ENCODE measurements around the gene CACNA1C.

CACNA1C gene

DNA sequence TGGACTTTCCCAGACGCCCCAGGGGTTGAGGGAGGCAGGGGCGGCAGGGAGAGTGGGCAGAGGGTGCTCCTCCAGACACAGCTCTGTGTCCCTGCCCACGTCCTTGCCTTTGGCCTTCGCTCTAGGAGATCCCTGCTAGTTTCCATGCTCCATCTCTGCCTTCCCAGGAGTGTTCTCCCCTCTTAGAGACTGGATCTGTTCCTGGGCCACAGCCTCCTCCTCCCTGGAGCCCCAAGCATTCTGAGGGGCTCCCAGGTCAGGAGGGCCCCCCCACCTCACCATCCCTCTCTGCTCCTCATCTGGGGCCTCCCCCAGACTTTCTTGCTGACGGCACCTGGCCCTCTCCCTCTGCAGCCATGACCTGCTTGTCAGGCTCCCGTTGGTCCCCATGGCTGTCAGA, 526.0 kb downstream of the CACNA1C start:
- no peak for DNase-seq

DNA sequence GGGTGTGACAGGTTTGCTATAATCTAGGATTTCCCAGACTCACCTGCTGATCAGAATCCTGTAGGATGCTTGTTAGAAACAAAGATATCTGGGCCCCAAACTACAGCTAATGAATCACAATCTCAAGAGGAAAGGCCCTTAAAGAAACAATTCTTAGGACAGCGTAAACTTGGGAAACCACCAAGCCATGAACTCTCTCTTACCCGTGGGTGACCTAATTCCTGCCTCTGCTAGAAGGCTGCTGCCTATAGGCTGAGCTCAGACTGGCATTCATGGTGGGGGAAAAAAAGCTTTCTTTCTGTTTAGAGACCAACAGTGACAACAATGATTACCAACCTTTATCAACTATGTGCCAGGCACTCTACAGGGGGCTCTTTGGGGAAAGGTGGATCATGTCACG, 528.0 kb downstream of the CACNA1C start:
- DNase-seq = no peak

DNA sequence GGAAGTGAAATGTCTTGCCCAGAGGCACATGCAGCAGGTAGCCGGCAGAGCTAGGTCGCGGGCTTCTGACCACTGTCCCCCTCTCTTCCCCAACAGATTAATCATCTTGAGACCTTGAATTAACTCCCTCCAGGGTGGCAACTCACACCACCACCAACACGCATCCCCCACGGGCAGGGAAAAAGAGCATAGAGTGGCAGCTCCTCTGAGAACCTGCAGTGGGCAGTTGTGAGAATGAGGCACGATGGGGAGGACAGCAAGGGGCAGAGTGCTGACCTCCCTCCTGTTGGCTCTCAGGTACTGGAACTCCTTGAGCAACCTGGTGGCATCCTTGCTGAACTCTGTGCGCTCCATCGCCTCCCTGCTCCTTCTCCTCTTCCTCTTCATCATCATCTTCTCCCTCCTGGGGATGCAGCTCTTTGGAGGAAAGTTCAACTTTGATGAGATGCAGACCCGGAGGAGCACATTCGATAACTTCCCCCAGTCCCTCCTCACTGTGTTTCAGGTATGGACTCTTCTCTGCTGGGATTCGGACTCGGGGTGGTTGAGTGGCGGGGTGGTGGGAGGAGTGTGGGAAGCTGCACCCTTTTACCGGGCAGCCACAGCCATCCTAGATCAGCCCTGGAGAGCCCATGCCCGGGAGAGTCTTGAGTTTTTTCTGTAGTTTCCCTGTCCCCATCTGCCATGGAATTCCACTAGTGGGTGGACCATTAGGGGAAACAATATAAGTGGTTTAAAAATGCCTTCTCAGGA, 528.7 kb downstream of the CACNA1C start:
- DNase-seq = no peak

DNA sequence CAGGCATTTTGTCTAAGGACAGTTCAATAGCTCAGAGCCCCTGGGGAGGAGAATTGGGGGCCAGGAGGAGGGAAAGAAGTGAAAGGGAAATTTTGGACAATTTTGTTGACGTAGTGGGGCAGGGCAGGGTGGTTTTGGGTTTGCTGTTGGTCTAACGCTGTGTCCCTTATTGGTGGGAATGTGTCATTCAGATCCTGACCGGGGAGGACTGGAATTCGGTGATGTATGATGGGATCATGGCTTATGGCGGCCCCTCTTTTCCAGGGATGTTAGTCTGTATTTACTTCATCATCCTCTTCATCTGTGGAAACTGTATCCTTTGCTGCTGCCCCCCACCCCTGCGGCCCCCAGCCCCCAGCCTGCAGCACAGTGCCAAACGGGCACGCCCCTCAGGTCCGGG, 529.8 kb downstream of the CACNA1C start:
- DNase-seq = no peak

DNA sequence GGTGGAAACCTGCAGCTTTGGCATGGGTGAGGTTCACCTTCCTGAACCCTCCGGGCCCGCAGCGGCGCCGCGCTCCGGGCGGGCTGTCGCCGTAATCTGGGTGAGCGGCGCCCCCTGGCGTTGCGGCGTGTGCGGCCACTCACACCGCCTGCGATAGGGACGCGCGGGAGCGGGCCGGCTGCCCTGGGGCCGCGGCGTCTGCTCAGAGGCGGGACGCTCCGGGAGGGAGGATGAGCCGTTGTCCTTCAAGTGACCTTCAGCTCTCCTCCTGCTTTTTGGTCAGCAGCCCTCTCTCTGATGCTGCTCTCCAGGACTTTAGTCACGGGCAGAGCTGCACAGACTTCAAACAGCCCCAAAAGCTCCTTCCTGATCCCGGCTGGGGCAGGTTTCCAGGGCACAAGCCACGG, 530.3 kb downstream of the CACNA1C start:
- peak; percentile 51 for DNase-seq

DNA sequence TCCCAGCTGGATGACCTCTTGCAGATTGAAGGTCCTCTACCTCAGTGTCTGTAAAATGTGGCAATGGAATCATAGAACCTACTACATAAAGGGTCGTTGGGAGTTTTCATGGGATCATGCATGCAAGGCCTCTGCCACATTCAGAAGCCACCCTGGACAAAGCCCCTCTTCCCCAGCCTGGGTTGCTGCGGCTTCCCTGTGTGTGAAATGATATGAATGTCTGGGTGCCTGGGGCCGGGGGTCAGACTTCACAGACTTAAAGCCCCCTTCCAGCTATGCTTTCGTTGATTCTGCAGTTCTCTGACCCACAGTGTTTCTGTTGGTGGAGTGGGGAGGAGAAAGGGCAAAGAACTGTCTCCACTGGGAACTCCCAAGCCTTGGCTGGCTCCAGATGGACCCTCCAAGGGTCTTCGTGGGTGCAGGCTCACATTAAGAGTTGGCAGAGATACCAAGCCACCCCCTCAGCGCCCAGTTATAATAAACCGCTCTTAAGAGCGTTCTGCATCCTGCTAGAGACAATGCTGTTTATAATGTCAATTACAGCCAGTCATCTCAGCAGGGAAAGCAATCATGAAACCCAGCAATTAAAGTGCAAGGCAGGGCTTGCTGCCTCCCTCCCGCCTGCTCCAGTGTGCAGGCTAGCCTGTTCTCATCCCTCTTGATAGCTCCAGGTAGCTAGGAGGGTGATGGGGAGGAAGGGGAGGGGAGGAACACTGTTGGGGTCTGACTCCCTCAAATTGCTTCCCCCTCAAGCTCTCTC, 531.0 kb downstream of the CACNA1C start:
- DNase-seq = no peak

DNA sequence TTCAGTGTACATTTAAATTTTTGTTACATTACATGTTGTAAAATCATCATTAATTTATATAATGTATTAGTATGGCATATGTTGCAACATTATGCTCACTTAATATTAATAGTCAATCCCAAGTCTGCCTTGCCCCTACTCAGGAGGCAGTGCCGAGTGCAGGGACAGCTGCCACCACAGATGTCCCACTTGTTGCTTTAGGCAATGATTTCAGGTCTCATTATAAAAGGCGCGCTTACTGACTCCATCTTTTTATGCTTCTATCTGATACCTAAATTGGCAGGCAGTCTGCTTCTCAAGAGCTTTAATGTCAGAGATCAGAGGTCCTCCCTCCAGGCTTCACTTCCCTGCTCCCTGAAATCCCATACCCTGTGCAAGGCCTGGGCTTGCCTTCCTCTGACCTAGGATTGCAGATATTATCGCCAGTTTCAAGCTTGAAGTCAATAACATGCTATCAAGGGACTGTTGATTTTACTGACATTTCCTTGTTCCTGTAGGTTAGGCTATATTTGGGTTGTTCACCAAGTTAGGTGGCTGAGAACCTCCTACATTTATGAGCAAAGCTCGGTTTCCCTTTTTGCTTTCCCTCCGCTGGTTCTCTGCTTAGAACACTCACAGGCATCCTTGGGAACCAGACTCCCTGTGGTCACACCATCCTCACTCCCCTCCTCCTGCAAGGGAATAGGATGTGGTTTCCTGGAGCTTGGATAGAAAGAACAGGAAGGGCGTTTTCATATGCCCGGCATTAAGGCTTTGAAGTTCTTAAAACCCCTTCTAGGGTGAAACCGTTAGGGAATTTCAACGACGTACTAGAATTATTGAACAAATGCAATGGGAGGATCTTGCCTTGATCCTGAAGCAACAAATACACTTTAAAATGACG, 533.6 kb downstream of the CACNA1C start:
- no peak for DNase-seq

DNA sequence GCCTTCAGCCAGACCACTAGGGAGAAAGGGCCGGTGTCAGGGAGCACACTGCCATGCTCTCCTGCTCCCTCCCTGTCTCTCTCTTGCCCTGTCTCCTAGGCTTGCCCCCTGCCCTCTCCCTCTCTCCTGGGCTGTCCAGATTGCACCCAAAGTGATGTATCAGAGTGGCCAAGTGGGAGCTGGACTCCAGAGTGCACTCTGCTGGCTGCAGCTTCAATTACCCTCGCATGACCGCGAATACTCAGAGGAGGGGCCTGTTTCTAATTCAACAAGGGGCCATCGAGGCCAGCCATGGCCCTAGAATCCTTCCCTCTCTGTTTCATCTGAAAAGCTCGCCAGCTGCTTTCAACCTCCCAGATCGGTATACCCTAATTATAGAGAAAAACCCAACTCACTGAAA, 535.6 kb downstream of the CACNA1C start:
- DNase-seq = no peak

DNA sequence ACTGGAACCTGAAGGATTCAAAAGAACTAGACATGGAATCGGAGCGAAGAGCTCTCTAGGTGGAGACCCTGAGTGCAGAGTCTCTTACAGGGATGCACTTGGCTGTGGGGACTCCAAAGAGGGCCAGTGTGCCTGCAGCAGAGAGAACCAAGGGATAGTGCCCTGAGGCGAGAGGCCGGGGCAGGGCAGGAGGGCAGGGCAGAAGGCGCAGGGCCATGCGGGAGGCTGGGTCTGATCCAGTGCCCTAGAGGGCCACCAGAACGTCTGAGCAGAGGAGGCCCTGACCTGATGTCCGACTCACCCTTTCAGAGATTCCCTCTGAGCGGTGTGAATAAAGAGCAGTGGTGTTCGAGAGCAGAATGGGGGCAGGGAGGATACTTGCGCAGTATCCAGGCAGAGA, 536.6 kb downstream of the CACNA1C start:
- no peak for DNase-seq

DNA sequence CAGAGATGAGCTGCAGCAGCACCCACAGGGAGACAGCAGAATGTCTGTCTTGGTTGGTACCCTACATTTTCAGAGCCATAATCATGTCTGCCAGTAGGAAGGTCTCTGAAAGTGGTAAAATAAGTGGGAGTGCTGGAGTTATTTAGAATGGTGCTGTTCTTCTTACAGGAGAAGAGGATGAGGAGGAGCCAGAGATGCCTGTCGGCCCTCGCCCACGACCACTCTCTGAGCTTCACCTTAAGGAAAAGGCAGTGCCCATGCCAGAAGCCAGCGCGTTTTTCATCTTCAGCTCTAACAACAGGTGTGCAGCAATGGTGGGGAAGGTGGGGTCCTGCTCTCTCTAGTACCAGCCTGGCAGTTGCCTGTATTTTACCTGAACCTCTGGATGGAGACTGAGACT, 540.3 kb downstream of the CACNA1C start:
- DNase-seq = no peak

DNA sequence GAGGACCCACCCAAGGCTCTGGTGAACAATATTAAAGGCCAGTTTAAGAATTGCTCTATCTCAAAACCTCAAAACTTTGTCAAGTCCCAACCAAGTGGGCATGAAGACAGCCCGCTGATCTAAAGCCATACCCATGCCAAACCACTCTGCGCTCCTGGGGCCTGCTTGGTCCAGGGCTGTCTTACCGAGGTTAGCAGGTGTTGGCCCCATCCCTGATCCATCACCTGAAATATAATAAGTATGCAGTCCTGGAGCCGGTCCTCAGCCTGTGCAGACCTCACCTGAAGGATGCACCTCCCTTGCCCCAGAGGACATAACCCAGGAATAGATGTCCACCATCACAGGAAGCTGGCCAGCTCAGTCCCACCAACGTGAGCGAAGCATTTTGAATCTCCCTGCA, 543.7 kb downstream of the CACNA1C start:
- no peak for DNase-seq

DNA sequence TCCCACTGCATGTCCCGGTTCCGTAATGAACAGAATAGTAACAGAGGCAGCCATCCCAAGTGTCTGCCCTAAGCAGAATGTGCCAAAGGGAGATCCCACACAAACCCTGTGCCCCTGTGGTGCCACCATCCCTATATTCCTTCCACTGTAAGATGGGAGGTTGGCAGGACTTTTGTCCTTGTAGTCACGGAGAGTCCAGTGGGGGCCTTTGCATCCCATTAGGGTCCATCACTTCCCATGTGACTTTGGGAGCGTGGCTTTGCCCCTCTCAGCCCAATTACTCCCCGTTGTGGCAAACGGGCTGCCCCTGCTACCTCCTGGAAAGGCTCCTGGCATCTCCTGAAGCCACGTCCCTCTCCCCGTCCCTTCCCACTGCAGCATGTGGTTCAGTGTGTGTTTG, 552.5 kb downstream of the CACNA1C start:
- DNase-seq = no peak

DNA sequence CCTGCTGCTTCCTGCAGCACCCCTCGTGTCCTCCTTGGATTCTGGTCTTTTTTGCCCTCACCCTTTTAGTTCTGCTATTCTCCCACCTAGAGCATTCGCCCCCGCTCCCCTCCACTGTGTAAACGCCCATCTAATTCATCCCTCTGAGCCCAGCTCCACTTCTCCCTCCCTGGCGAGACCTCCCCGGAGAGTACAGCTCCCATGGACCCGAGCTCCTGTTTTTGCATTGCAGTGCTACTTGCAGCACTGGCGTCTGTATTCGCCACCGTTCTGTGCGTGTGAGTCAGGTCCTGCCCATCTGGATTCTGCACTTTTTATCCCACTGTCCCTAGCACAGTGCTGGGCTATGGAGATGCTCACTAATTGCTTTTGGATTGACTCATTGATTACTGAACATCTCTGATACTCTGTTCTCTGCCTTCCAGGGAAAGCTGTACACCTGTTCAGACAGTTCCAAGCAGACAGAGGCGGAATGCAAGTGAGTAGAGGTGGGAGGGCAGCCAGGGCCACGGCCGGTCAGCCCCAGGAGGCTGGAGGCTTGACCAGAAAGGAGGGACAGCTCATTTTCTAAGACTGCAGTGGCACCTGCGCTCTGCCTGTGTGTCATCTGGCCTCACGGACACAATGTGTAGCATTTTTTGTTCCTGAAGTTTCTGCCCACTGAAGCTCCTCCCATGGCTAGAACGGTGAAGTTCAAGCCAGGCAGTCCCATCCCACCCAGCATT, 553.6 kb downstream of the CACNA1C start:
- no peak for DNase-seq

DNA sequence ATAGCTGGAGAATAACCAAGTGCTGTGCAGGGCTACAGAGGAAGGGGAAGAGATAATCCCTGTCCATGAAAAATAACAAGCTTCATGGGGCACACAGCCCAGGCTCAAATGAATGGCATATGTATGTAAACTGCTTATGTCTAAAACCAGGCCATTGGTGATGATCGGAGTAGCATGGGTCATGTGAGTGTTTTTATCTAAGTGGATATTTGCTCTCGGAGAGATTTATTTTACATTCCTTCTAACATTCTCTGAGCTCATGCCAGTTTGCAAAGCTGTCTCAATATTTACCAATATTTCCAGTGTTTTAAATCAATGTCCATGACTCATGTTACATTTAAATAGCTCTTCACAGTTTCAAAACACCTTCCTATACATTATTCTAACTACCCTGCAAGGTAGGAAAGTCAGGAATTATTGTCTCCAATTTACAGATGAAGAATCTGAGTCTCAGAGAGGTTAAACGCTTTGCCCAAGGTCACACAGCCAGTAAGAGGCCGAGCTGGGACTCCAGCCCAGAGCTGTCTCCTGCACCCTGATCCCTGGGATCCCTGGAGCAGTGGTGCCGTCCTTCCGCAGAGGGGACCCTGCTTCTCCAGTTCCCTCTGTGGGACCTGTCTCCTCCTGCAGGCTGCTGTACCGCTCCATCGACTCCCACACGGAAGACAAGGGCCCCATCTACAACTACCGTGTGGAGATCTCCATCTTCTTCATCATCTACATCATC, 555.3 kb downstream of the CACNA1C start:
- no peak for DNase-seq

DNA sequence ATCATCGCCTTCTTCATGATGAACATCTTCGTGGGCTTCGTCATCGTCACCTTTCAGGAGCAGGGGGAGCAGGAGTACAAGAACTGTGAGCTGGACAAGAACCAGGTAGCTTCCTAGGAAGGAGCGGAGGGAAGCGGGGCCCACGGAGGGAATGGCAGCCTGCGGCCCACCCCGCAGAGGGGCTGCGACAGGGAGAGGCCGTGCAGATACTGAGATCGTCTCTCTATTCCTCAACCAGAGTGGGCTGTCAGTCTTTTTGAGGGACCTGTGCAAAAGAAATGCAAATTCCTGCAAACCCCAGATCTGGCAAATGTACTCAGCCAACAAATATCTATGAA, 555.8 kb downstream of the CACNA1C start:
- DNase-seq = no peak

DNA sequence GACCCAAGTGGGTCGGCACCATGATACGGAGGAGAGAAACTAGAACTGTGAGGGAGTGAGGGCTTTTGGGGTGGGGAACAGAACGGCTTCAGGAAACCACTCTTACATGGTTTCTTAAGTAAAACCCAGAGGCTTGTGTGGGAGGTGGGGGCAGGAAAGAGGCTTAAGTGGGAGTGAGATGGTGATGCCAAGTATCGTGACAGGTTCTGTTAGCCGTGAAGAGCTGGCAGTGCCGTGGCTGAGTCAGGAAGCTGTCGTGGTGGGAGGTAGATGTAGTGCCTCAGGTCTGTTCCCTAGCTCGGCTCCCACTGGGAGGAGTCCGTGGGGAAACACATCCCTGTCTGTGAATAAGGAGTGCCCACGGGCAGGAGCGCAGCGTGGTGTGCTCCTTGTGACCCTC, 556.2 kb downstream of the CACNA1C start:
- DNase-seq = no peak

DNA sequence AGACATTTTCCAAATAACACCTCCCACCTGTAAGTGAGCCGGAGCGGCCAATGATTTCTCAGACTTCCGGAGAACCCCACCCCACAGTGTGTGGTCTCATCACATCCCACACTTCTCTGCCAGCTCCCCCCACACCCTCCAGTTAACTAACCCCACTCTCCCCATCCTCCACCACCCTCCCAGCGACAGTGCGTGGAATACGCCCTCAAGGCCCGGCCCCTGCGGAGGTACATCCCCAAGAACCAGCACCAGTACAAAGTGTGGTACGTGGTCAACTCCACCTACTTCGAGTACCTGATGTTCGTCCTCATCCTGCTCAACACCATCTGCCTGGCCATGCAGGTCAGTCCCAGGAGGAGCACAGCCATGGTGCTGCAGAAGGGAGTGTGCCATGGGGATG, 557.6 kb downstream of the CACNA1C start:
- DNase-seq = no peak

DNA sequence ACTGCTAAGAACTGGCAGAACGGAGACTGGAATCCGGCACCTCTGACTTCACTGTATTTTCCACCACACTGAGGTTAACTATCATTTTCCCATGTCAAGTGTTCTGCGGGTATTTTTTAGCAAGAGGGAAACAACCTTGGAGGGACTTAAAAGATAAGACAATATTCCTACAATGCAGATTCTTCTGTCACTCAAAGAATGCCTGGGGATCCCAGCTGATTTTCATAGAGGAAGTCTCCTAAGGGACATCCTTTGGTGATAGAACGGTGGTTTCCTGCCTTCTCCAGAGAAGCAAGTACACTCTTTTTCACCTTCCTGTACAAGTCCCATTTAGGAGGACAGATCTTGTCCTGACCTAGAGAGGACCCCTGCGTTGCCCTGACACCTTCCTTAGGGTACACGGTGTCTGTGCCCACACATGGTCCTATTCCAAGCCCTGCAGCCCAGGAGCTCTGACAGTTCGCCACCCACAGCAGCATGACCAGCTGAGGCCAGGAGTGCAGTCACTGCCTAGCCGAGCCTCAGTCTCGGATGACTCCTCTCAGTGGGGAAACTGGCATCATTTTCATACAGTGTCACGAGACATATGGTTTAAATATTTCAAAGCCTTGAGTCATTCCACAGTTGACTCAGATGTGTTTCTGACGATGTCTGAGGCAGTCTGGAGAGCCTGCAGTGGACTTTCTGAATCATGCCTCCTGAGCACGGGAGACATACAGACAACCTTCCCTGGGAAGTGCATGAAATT, 560.7 kb downstream of the CACNA1C start:
- DNase-seq = no peak

DNA sequence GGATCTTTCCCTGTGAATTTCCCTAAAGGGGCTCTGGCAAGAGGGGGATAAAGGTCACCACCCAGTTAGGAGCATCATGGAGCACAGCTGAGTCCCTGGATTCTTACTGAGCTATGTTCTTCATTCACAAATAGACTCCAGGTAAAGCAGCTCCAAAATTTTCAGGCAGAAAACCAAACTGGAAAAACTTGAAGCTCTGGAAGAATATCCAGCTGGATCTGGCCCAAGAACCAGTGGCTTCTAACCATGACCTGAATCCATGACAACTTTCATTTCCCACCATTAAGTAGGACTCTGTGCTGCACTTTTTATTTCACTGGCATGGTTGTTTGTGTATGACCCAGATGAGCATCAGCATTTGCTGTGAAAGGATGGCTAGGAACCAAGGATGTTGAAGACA, 561.6 kb downstream of the CACNA1C start:
- DNase-seq = no peak

DNA sequence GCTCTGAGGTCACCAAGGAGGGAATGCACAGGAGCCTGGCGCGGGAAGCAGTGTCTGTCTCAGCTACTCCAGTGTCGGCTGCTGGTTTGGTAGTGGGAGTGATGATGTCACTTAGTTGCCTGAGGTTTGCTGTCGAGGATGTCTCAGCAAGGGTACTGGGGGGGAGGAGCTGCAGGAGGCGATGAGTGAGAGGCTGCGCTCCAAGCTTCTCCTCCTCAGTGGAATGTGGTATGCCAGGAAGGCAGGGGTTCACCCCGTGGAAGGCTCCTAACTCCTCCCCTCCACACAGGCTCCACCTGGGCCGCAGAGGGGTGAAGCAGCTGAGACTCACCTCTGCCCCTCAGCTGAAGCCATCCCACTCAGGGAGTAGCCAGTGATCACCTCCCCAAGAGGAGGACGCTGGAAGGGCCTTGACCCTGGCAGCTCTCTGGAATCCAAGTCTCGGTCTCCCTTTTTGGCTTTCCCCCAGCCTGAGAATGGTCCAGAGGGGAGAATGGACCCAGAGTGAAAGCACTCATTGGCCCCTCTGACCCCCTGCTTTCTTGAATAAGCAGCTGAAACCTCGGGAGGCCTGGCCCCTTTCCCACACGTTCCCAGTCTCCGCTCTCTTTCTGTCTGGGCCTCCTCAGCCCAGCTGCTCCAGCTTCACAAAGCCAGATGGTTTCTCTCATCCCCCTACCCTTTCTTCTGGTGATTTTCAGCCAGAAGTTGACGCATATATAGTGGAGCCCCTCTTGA, 563.0 kb downstream of the CACNA1C start:
- no peak for DNase-seq

DNA sequence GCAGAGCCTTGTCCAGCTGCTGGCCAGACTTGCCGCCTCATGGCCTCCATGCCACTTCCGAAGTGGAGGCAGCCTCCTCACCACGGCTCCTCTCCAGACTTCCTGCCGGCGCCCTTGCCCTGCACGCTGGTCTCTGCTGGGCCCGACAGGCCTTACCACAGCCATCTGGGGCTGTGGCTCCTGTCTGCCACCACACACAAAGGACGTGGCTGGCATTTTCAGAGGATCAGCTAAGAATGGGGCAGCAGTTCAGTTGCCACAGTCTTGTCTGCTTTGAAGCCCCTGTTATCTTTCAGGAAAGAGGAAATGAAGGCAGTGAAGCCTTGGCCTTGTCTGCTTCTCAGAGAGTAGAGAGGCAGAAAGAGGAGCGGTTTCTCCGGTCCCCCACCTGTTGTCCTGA, 564.0 kb downstream of the CACNA1C start:
- peak; percentile 13 for DNase-seq
